ENCODE results near the gene EIF3A. TPM values are rescaled to one million over a fixed set of nuclear protein-coding genes. Genes with fewer than 3 reads are reported as not detected.

EIF3A gene
- total RNA-seq, 1 donor from 2014 or later, result 132 TPM

GRCh38 chr10:119049777-119050176, 30.8 kb downstream of the EIF3A start:
- Mint-ChIP-seq H3K36me3 (peaks cover 52% of the 10 kb centered on the region), H3K27ac (no peak overlapping the region)
- DNase-seq (ENCODE audit: extremely low spot score, unreplicated experiment), result no peak

GRCh38 chr10:119049361-119049760, 31.3 kb downstream of the EIF3A start:
- Mint-ChIP-seq H3K4me3 (no peak overlapping the region), H3K27me3 (no peaks in the 10 kb centered on the region), H3K9me3 (no peaks in the 10 kb centered on the region), H3K4me1 (ENCODE audit: unreplicated experiment) (no peaks in the 10 kb centered on the region), H3K36me3 (peaks cover 52% of the 10 kb centered on the region), H3K27ac (no peak overlapping the region)
- no peak for DNase-seq (ENCODE audit: extremely low spot score, unreplicated experiment)
- TF ChIP-seq, protein P1, sequence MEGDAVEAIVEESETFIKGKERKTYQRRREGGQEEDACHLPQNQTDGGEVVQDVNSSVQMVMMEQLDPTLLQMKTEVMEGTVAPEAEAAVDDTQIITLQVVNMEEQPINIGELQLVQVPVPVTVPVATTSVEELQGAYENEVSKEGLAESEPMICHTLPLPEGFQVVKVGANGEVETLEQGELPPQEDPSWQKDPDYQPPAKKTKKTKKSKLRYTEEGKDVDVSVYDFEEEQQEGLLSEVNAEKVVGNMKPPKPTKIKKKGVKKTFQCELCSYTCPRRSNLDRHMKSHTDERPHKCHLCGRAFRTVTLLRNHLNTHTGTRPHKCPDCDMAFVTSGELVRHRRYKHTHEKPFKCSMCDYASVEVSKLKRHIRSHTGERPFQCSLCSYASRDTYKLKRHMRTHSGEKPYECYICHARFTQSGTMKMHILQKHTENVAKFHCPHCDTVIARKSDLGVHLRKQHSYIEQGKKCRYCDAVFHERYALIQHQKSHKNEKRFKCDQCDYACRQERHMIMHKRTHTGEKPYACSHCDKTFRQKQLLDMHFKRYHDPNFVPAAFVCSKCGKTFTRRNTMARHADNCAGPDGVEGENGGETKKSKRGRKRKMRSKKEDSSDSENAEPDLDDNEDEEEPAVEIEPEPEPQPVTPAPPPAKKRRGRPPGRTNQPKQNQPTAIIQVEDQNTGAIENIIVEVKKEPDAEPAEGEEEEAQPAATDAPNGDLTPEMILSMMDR (conservative IDR thresholded peaks at IDR 0.05), result no peak

More at GRCh38 chr10:119049777-119050176, 30.8 kb downstream of the EIF3A start:
- H3K9me3 Mint-ChIP-seq, result no peaks in the 10 kb centered on the region
- TF ChIP-seq, protein P1 (conservative IDR thresholded peaks at IDR 0.05), result no peak
- H3K4me1 Mint-ChIP-seq (ENCODE audit: unreplicated experiment), result no peaks in the 10 kb centered on the region
- H3K4me3 Mint-ChIP-seq, result no peak overlapping the region
- H3K27me3 Mint-ChIP-seq, result no peaks in the 10 kb centered on the region

DNA sequence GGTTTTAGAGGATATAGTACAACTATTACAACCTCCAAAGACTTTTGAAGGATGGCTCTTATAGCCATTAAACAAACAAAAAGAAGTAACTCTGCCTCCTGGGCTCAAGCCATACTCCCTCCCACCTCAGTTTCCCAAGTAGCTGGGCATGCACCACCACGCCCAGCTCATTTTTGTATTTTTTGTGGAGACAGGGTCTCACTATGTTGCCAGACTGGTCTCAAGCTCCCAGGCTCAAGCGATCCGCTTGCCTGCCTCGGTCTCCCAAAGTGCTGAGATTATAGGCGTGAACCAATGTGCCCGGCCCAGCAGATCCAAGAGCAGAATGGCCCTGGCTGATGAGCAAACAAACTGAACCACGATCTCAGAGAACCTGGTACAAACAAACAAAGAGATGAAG, 35.1 kb downstream of the EIF3A start:
- TF ChIP-seq, protein P1 (conservative IDR thresholded peaks at IDR 0.05), result no peak
- no peak for DNase-seq (ENCODE audit: extremely low spot score, unreplicated experiment)

GRCh38 chr10:119042169-119042568, 38.4 kb downstream of the EIF3A start:
- DNase-seq (ENCODE audit: extremely low spot score, unreplicated experiment), result no peak
- peaks cover 5% of the 10 kb centered on the region for H3K4me1 Mint-ChIP-seq (ENCODE audit: unreplicated experiment)

More for the DNA sequence above, 35.1 kb downstream of the EIF3A start:
- Mint-ChIP-seq H3K4me3 (no peak overlapping the region), H3K9me3 (no peaks in the 10 kb centered on the region), H3K36me3 (peaks cover 54% of the 10 kb centered on the region), H3K27me3 (no peaks in the 10 kb centered on the region), H3K4me1 (ENCODE audit: unreplicated experiment) (peaks cover 5% of the 10 kb centered on the region), H3K27ac (no peak overlapping the region)

GRCh38 chr10:119041326-119041725, 39.3 kb downstream of the EIF3A start:
- Mint-ChIP-seq H3K4me1 (ENCODE audit: unreplicated experiment) (peaks cover 5% of the 10 kb centered on the region), H3K9me3 (no peaks in the 10 kb centered on the region), H3K27ac (no peak overlapping the region), H3K4me3 (no peak overlapping the region), H3K36me3 (peaks cover 56% of the 10 kb centered on the region), H3K27me3 (no peaks in the 10 kb centered on the region)
- DNase-seq (ENCODE audit: extremely low spot score, unreplicated experiment), result no peak
- TF ChIP-seq, protein P1 (conservative IDR thresholded peaks at IDR 0.05), result no peak

More at GRCh38 chr10:119042169-119042568, 38.4 kb downstream of the EIF3A start:
- peaks cover 55% of the 10 kb centered on the region for H3K36me3 Mint-ChIP-seq
- H3K9me3 Mint-ChIP-seq, result no peaks in the 10 kb centered on the region
- H3K27me3 Mint-ChIP-seq, result no peaks in the 10 kb centered on the region
- peak overlapping the region; percentile 64 for H3K27ac Mint-ChIP-seq
- H3K4me3 Mint-ChIP-seq, result no peak overlapping the region
- TF ChIP-seq, protein P1 (conservative IDR thresholded peaks at IDR 0.05), result no peak

GRCh38 chr10:119039161-119039560, 41.5 kb downstream of the EIF3A start:
- Mint-ChIP-seq H3K4me1 (ENCODE audit: unreplicated experiment) (peaks cover 5% of the 10 kb centered on the region), H3K4me3 (no peak overlapping the region), H3K27ac (no peak overlapping the region), H3K27me3 (no peaks in the 10 kb centered on the region), H3K9me3 (no peaks in the 10 kb centered on the region), H3K36me3 (peaks cover 54% of the 10 kb centered on the region)
- no peak for DNase-seq (ENCODE audit: extremely low spot score, unreplicated experiment)
- TF ChIP-seq, protein P1 (conservative IDR thresholded peaks at IDR 0.05), result no peak

Data from type B pancreatic cell (in vitro differentiated cells).